Dendritic cell treated with granulocyte-macrophage colony-stimulating factor and Interleukin-4, amounts not matched to agents 40 ng/mL and 50 ng/mL, for 4 days (primary cell): ENCODE data around the gene MFSD11.
A peak's percentile ranks its signal among the peaks of the same experiment; 100 is the strongest.
"Not testable (repeated sequence)": the region's sequence is repeated elsewhere in the genome, so short reads cannot be mapped to it uniquely, and the experiment has no call there.

Experiments
- H3K27ac Mint-ChIP-seq: one replicate; pipeline ENCODE4 v1.8.0; 2022; ENCODE audit warnings: mild to moderate bottlenecking, mixed read lengths
- H3K27me3 Mint-ChIP-seq: one replicate; pipeline ENCODE4 v1.8.0; 2022; ENCODE audit warnings: mild to moderate bottlenecking, mixed read lengths
- H3K36me3 Mint-ChIP-seq: one replicate; pipeline ENCODE4 v1.8.0; 2022; ENCODE audit warnings: low read depth, mixed read lengths
- H3K4me1 Mint-ChIP-seq: one replicate; pipeline ENCODE4 v1.8.0; 2022; ENCODE audit warnings: low read depth, mixed read lengths
- H3K4me3 Mint-ChIP-seq: one replicate; pipeline ENCODE4 v1.8.0; 2022; ENCODE audit warnings: mild to moderate bottlenecking, moderate library complexity, mixed read lengths
- H3K9me3 Mint-ChIP-seq: one replicate; pipeline ENCODE4 v1.8.0; 2022; ENCODE audit warnings: mixed read lengths
- intact Hi-C: fragments of 100-400 bp; cut with micrococcal nuclease; formaldehyde crosslinking; loops from one replicate; pipeline ENCODE4 v1.15.0; 2022

The MFSD11 gene

DNA sequence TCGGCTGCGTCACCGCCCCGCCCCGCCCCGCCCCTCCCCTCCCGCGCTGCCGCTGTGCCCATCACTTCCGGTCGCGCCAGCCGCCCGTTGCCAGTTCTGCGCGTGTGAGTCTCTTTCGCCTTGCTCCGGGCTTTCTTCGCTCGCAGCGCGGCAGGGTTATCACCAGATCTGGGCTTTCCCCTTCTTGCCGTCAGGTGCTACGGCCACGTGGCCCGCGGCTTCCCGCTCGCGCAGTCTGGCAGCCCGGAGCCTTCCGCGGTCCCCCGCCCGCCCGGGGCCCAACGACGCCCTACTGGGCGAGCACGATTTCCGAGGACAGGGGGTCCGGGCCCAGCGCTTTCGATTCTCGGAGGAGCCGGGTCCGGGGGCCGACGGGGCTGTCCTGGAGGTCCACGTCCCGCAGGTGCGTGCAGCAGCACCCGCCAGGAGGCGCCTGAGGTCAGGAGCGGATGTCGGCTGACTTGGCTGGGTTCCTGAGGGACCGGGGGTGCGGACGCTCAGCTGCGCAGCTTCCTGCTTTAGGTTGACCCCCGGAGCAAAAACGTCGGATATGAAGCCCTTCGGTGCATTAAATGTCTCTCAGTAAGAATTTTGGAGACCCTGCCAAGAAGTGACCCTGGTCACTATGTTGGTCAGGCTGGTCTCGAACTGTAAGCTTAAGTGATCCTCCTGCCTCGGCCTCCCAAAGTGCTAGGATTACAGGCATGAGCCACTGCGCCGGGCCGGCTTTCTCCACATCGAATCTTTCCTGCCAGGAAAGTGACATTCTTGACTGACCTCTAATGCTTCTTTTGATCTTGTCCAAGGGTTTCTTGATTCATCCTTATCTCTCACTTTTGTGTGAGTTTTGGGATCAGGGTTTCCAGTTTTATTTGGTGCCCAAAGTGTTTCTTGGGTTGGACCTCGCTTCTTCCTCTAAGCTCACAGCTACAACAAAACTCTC, 10.9 kb upstream of the MFSD11 start, which contains the start of gene METTL23:
Gene METTL23, plus strand, starts transcription at position 64 of the 943 bp plus-strand sequence. CDS start 2,872 bp downstream, outside the sequence.
- H3K4me1 Mint-ChIP-seq: peaks cover 25% of the 10 kb centered on the region
- peak within 1 kb of the TSS; percentile 83 for H3K4me3 Mint-ChIP-seq
- H3K9me3 Mint-ChIP-seq: no peaks in the 10 kb centered on the region
- intact Hi-C loops: loop anchor here (1.0 kb wide), 1 partner anchor 8 kb away; no protein-coding TSS in a partner anchor
- peaks cover 93% of the 10 kb centered on the region for H3K36me3 Mint-ChIP-seq
- no peaks in the 10 kb centered on the region for H3K27me3 Mint-ChIP-seq
- H3K27ac Mint-ChIP-seq: peak within 1 kb of the TSS; percentile 89

DNA sequence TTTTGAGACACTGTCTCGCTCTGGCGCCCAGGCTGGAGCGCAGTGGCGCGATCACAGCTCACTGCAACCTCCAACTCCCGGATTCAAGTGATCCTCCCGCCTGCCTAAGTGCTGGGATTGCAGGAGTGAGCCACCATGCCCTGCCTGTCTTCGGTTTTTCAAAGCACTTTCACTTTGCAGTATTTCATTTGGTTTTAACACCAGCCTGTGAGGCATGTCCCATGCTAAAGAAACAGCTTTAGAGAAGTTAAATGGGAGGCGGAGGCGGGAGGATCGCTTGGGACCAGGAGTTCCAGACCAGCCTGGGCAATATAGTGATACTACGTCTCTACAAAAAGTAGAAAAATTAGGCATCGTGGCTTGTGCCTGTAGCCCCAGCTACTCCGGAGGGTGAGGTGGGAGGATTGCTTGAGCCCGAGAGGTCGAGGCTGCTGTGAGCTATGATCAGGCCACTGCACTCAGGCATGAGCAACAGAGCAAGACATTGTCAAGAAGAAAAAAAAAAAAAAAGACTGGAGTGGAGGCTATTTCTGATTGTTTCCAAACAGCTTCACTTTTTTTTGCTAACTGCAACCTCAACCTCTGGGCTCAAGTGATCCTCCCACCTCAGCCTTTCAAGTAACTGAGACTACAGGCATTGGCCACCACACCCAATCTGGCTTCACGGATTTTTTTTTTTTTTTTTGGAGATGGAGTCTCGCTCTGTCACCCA, 10.0 kb upstream of the MFSD11 start:
- peak overlapping the region; percentile 89 for H3K27ac Mint-ChIP-seq
- intact Hi-C loops: loop anchor here (1.0 kb wide), 1 partner anchor 7 kb away; no protein-coding TSS in a partner anchor
- peak overlapping the region; percentile 83 for H3K4me3 Mint-ChIP-seq
- H3K9me3 Mint-ChIP-seq: no peaks in the 10 kb centered on the region
- peaks cover 21% of the 10 kb centered on the region for H3K4me1 Mint-ChIP-seq
- no peaks in the 10 kb centered on the region for H3K27me3 Mint-ChIP-seq
- peaks cover 93% of the 10 kb centered on the region for H3K36me3 Mint-ChIP-seq

DNA sequence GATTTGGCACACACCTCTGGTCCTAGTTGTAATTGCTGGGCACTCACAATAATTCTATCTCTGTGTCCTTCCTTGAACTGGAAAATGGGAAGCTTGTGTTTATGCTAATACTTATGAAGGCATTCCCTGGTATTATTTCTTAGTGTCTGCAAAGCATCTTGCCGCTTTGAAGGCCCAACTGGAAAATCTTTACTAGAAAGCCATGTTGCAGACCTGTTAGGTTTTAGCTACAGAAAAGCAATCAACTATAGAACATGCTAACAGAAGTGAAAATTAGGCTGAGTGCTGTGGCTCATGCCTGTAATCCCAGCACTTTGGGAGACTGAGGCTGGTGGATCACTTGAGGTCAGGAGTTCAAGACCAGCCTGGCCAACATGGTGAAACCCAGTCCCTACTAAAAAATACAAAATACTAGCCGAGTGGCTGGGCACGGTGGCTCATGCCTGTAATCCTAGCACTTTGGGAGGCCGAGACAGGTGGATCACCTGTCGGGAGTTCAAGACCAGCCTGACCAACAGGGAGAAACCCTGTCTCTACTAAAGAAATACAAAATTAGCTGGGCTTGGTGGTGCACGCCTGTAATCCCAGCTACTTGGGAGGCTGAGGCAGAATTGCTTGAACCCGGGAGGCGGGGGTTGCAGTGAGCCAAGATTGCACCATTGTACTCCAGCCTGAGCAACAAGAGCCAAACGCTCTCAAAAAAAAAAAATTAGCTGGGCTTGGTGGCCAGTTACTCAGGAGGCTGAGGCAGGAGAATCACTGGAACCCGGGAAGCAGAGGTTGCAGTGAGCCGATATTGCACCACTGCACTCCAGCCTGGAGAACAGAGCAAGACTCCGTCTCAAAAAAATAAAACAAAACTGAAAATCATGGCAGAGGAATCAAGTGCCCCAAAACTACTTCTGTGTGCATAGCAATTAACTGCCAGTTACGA, 5.9 kb upstream of the MFSD11 start:
- Mint-ChIP-seq H3K4me1 (peaks cover 33% of the 10 kb centered on the region), H3K36me3 (peaks cover 96% of the 10 kb centered on the region)
- H3K27me3 Mint-ChIP-seq, intact Hi-C loops, H3K9me3 Mint-ChIP-seq, H3K4me3 Mint-ChIP-seq, H3K27ac Mint-ChIP-seq: not testable (repeated sequence)

DNA sequence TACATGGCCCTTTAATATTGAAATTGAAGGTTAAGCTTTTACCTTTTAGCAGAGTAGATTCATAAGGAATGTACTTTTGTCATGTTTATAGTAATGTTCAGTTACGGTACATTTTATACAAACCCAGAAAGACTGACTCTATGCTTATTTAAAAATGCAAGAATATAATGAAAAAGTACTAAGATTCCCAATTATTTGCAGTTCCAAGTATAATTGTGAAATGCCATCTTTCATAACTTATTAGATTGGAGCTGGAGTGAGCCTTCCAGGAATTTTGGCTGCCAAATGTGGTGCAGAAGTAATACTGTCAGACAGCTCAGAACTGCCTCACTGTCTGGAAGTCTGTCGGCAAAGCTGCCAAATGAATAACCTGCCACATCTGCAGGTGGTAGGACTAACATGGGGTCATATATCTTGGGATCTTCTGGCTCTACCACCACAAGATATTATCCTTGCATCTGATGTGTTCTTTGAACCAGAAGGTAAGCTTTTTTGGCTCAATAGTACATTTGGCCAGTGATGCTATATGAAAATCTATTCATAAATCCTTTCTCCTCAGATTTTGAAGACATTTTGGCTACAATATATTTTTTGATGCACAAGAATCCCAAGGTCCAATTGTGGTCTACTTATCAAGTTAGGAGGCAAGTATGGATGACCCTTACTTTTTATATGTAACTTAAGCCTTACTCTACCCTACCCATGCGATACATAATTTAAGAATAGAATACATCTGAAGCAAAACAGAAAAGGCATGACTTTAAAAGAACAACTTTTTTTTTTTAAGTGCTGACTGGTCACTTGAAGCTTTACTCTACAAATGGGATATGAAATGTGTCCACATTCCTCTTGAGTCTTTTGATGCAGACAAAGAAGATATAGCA, 4.9 kb upstream of the MFSD11 start:
- Mint-ChIP-seq H3K27ac (no peak overlapping the region), H3K27me3 (no peaks in the 10 kb centered on the region), H3K9me3 (no peaks in the 10 kb centered on the region), H3K36me3 (peaks cover 96% of the 10 kb centered on the region), H3K4me1 (peaks cover 26% of the 10 kb centered on the region), H3K4me3 (no peak overlapping the region)
- intact Hi-C loops: no loop called here

DNA sequence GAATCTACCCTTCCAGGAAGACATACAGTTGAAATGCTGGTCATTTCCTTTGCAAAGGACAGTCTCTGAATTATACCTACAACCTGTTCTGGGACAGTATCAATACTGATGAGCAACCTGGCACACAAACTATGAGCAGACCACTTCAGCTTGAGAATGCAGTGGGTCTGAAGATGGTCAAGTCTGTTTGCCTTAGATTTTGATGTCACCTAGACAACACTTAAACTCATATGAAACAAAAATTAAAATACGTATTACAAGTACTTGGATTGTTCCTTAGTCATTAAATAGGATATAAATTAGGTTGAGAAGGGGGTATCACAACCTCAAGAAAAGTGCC, 4.3 kb upstream of the MFSD11 start:
- no peaks in the 10 kb centered on the region for H3K27me3 Mint-ChIP-seq
- peaks cover 29% of the 10 kb centered on the region for H3K4me1 Mint-ChIP-seq
- intact Hi-C loops: no loop called here
- H3K9me3 Mint-ChIP-seq: no peaks in the 10 kb centered on the region
- peaks cover 98% of the 10 kb centered on the region for H3K36me3 Mint-ChIP-seq
- peak overlapping the region; percentile 92 for H3K4me3 Mint-ChIP-seq
- no peak overlapping the region for H3K27ac Mint-ChIP-seq

DNA sequence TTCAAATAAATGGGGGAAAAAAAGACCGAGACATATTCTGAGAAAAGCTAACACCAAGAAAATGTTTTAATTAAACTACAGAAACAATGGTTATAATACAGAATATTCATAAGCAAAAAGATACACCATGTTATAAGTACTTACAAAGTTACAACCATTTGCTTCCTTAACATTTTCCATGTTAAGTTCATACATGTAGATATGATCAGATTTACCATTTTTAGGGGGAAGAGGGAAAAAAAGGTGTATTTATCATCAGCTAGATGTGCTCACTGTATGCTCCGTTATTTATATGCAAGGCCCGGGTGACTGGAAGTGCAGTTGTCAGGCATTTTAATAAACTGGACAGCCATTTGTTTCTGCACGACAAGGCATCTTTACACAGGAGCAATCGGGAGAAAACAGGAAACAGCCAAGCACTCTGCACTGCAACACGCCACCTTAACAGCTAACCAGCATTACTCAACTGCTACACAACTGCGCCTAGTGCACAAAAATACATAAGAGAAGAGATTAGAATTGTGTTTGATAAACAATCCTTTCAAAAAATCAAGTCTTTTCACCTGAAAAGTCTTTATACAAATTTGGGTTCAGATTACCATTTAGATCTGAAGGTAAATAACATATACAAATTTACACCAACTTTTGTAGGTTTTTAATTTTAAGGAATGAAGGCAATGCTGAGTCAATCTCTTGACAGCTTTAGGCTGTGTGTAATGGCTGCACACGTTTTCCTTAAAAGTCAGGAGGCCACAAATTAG, 3.7 kb upstream of the MFSD11 start:
- H3K27me3 Mint-ChIP-seq: no peaks in the 10 kb centered on the region
- peak overlapping the region; percentile 92 for H3K4me3 Mint-ChIP-seq
- no peaks in the 10 kb centered on the region for H3K9me3 Mint-ChIP-seq
- peaks cover 34% of the 10 kb centered on the region for H3K4me1 Mint-ChIP-seq
- peaks cover 91% of the 10 kb centered on the region for H3K36me3 Mint-ChIP-seq
- intact Hi-C loops: no loop called here
- peak overlapping the region; percentile 50 for H3K27ac Mint-ChIP-seq

DNA sequence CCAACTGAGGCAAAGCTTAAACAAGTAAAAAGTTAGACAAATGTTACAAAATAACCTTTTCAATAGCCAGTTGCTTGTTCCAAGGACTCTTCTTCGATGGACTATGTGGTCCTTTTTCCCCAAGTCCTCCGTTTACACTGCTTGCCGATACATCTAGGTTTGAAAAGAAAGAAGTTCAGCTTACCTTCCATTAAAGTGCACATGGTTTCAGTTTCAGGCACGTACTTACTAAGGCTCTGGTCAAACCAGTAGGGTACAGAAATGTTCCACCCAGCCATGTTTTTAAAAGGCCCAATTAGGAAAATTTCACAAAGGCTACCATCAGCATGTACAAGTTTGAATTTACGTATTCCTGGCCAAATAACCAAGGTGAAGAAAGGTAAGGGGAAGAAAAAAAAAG, 2.9 kb upstream of the MFSD11 start:
- intact Hi-C loops: loop anchor here (1.0 kb wide), 1 partner anchor 8 kb away; no protein-coding TSS in a partner anchor

DNA sequence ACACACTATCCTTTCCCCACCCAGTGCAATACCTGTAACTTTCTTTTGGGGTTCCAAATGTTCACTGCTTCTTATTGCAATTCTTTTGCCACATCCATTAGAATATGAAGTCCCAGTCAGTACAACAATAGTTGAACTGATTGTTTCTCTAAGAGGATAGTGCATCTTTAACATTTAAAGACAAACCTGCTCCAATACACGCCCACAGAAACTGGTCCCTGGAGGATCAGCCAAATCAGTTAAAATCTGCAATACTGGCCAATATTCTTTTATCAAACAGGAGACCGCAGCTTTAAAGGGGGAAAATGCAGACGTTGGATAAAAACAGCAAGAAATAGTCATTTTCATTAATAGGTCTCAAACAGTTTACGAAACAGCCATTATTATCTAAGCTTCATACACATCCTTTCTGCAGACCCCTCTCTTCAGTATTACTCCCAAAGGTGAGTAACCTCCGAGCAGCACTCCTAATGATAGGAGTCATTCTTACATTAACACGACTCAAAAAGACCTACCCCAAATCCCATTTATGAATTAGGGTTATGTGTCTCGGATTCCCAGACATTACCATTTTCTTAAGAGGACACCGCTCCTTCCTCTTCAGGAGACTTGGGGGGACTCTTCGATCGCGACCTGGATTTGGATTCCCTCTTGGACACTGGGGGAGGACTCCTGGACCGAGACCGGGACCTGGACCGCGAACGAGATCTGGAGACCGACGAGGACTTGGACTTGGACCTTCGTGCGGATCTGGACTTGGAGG, 2.2 kb upstream of the MFSD11 start:
- H3K27me3 Mint-ChIP-seq: no peaks in the 10 kb centered on the region
- intact Hi-C loops: loop anchor here (1.0 to 2.0 kb wide), 2 partner anchors 8 to 405 kb away; partner anchors contain the start of gene SEC14L1
- no peaks in the 10 kb centered on the region for H3K9me3 Mint-ChIP-seq
- peaks cover 34% of the 10 kb centered on the region for H3K4me1 Mint-ChIP-seq
- peak overlapping the region; percentile 96 for H3K27ac Mint-ChIP-seq
- H3K4me3 Mint-ChIP-seq: peak overlapping the region; percentile 92
- H3K36me3 Mint-ChIP-seq: peaks cover 78% of the 10 kb centered on the region

More for the DNA sequence above, 2.9 kb upstream of the MFSD11 start:
- H3K4me3 Mint-ChIP-seq: peak overlapping the region; percentile 92
- peak overlapping the region; percentile 96 for H3K27ac Mint-ChIP-seq
- H3K36me3 Mint-ChIP-seq: peaks cover 84% of the 10 kb centered on the region
- peaks cover 34% of the 10 kb centered on the region for H3K4me1 Mint-ChIP-seq
- no peaks in the 10 kb centered on the region for H3K27me3 Mint-ChIP-seq
- H3K9me3 Mint-ChIP-seq: no peaks in the 10 kb centered on the region

DNA sequence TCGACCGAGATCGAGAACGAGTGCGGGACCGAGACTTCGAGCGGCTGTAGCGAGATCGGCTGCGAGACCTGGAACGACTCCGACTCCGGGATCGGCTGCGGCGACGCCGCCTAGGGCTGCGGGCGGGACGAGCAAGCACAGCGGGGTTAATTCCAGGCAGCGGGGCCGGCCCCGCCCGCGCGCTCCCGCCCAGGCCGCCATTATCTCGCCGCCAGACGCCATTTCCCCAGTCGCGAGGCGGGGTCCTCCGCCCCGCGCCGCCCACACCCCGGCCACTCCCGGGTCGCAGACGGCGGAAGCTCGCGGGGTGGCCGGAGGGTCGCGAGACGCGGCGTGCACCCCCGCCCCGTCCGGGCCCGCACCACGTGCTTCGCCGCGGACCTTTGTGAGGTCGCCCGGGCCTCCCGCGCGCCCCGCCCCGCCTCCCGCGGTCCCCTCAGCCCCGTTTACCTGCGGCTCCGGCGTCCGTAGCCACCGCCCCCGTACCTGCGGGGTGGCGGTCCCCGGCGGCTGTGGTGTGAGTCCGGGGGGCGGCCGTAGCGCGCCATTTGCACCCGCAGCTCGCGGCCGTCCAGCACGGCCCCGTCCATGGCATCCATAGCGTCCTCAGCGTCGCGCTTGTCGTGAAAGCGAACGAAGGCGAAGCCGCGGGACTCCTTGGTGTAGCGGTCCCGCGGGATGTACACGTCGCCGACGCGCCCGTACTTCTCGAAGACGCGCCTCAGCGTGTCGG, 1.4 kb upstream of the MFSD11 start:
- Mint-ChIP-seq H3K27me3 (no peaks in the 10 kb centered on the region), H3K4me3 (peak overlapping the region; percentile 92), H3K27ac (peak overlapping the region; percentile 96), H3K4me1 (peaks cover 34% of the 10 kb centered on the region), H3K36me3 (peaks cover 78% of the 10 kb centered on the region), H3K9me3 (no peaks in the 10 kb centered on the region)
- intact Hi-C loops: loop anchor here (2.0 kb wide), 1 partner anchor 404 kb away; the partner anchor contains the start of gene SEC14L1

DNA sequence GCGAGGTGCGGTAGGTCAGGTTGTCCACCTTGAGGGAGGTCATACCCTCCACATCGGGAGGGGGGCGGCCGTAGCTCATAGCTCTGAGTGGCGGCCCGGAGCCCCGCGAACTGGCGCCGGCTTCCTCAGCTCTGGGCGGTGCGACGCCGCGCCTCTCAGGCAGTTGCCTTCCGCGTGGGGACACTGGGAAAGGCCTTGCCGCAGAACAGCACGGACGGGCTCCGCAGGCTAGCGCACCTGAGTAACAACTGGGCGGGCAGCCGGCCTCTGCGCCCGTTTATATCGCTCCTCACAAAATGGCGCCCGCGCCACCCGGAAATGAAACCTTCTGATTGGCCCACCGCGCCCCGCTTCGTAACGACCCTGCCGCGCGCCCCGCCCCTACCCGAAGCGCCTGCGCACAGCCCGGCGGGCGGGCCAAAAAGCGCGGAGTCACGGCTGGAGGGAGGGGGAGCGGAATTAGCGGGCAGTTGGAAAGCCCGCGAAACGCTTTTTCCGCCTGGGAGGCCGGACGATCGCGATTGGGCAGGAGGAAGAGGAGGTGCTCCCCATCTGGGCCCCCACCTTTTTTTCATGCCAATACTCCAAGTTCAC, 740 bp upstream of the MFSD11 start, which contains the start of gene SRSF2:
Gene SRSF2, minus strand, starts transcription at position 250 of the 594 bp plus-strand sequence. Its CDS starts 171 bp downstream, at position 79.
- peak within 1 kb of the TSS; percentile 92 for H3K4me3 Mint-ChIP-seq
- no peaks in the 10 kb centered on the region for H3K9me3 Mint-ChIP-seq
- H3K36me3 Mint-ChIP-seq: peaks cover 78% of the 10 kb centered on the region
- intact Hi-C loops: loop anchor here (2.0 kb wide), 1 partner anchor 404 kb away; the partner anchor contains the start of gene SEC14L1
- H3K27me3 Mint-ChIP-seq: no peaks in the 10 kb centered on the region
- peaks cover 34% of the 10 kb centered on the region for H3K4me1 Mint-ChIP-seq
- H3K27ac Mint-ChIP-seq: peak within 1 kb of the TSS; percentile 96
